Measurements from ENCODE around the gene EZH1. TPM values are rescaled to one million over a fixed set of nuclear protein-coding genes. Genes with fewer than 3 reads are reported as not detected.

EZH1 gene
- total and polyA plus RNA-seq, 10 of the 15 experiments (the other 5 are each of a cell fraction or from before 2014, with no cell fraction given), result 6.1 to 43.3 (median 16.8) TPM

DNA sequence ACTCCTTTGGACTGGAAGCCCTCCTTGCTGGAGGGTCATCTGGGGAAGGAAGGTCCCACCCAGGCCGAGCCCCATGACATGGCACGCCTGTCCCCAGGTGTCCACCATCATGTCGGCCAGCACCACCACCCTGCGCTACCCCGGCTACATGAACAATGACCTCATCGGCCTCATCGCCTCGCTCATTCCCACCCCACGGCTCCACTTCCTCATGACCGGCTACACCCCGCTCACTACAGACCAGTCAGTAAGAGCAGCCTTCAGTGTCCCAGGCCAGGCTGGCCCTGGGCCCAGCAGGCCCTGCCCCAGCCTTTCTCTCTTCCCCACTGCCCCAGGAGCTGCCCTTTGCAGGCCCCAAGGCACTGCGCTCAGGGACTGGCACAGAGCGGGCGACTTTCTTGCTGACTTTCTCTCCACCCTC lies 79.2 kb downstream of the EZH1 start:
- H3K4me1 ChIP-seq (ENCODE audit: control insufficient read depth, insufficient read depth, low read length), result peaks cover 3% of the 10 kb centered on the region; the same call in 1 of the 2 replicates
- ChIA-PET CTCF (no interaction called here), POLR2A (no interaction called here), SMC1A (ENCODE audit: uncharacterized antibody, unreplicated experiment) (no interaction called here), RAD21 (ENCODE audit: unreplicated experiment) (no interaction called here)
- 85% methylated on average over 12 of the region's 14 CpGs for WGBS (ENCODE audit: insufficient coverage, insufficient replicate concordance, low lambda C conversion rate, missing lambda C conversion rate)
- no peak overlapping the region for H2AFZ ChIP-seq (ENCODE audit: control insufficient read depth, low read depth, low read length)
- H3K9me3 ChIP-seq (replicated peaks; ENCODE audit: control insufficient read depth, insufficient read depth, low read length), result no peaks in the 10 kb centered on the region
- H4K20me1 ChIP-seq (ENCODE audit: control insufficient read depth, insufficient read depth), result no peaks in the 10 kb centered on the region
- no peak overlapping the region for H3K4me3 ChIP-seq
- no TSS peak for BruUV-seq (replicated peaks)
- ATAC-seq (no peak), FAIRE-seq (no peak), DNase-seq (ENCODE audit: low read depth, low spot score) (no peak)
- no peak overlapping the region for H3K4me2 ChIP-seq (ENCODE audit: control insufficient read depth, insufficient read depth)
- H3K27ac ChIP-seq (ENCODE audit: control insufficient read depth, insufficient read depth), result no peak overlapping the region
- no peaks in the 10 kb centered on the region for H3K27me3 ChIP-seq (replicated peaks in 1 of 2; ENCODE audit: control insufficient read depth in 2 of 2, insufficient read depth in 2 of 2, low read length in 1 of 2)
- in situ Hi-C loops (cut with MboI) (no loop called here), intact Hi-C loops (cut with micrococcal nuclease; ENCODE audit: unreplicated experiment) (no loop called here)
- no peaks in the 10 kb centered on the region for H3K79me2 ChIP-seq (ENCODE audit: control insufficient read depth, insufficient read depth, low read length)
- H3K36me3 ChIP-seq (ENCODE audit: control insufficient read depth in 2 of 2, insufficient read depth in 2 of 2, low read length in 1 of 2), result peaks cover 12 to 17% of the 10 kb centered on the region in 2 experiments; a peak in 3 of 4 replicates
- TF ChIP-seq PAX8 (IDR thresholded peaks at IDR 0.05) (no peak), FOXM1 (IDR thresholded peaks at IDR 0.05; ENCODE audit: low read depth, low read length) (no peak), SIX5 (IDR thresholded peaks at IDR 0.05; ENCODE audit: low read depth, low read length, severe bottlenecking) (no peak), NRF1 (conservative IDR thresholded peaks at IDR 0.05; ENCODE audit: low read depth, low read length) (no peak), POLR2A (IDR thresholded peaks at IDR 0.05; ENCODE audit: low read depth, low read length) (peak; percentile 42; the same call in 1 of the 2 replicates), SRF (IDR thresholded peaks at IDR 0.05; ENCODE audit: low read depth in 2 of 2, low read length in 2 of 2) (no peak), HDAC6 (IDR thresholded peaks at IDR 0.05; ENCODE audit: unreplicated experiment) (no peak)
- TF ChIP-seq, protein P1, sequence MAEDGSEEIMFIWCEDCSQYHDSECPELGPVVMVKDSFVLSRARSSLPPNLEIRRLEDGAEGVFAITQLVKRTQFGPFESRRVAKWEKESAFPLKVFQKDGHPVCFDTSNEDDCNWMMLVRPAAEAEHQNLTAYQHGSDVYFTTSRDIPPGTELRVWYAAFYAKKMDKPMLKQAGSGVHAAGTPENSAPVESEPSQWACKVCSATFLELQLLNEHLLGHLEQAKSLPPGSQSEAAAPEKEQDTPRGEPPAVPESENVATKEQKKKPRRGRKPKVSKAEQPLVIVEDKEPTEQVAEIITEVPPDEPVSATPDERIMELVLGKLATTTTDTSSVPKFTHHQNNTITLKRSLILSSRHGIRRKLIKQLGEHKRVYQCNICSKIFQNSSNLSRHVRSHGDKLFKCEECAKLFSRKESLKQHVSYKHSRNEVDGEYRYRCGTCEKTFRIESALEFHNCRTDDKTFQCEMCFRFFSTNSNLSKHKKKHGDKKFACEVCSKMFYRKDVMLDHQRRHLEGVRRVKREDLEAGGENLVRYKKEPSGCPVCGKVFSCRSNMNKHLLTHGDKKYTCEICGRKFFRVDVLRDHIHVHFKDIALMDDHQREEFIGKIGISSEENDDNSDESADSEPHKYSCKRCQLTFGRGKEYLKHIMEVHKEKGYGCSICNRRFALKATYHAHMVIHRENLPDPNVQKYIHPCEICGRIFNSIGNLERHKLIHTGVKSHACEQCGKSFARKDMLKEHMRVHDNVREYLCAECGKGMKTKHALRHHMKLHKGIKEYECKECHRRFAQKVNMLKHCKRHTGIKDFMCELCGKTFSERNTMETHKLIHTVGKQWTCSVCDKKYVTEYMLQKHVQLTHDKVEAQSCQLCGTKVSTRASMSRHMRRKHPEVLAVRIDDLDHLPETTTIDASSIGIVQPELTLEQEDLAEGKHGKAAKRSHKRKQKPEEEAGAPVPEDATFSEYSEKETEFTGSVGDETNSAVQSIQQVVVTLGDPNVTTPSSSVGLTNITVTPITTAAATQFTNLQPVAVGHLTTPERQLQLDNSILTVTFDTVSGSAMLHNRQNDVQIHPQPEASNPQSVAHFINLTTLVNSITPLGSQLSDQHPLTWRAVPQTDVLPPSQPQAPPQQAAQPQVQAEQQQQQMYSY (CRISPR knock-in tag; IDR thresholded peaks at IDR 0.05), result no peak
- no peak overlapping the region for H3K9ac ChIP-seq (ENCODE audit: control insufficient read depth, insufficient read depth, low read length)

Measured in GM12878 (cell line).